ENCODE measurements around the gene ITM2C. TPM values are rescaled to one million over a fixed set of nuclear protein-coding genes. Genes with fewer than 3 reads are reported as not detected.

The ITM2C gene
- total RNA-seq = 101 and 230 TPM in 2 replicates

DNA sequence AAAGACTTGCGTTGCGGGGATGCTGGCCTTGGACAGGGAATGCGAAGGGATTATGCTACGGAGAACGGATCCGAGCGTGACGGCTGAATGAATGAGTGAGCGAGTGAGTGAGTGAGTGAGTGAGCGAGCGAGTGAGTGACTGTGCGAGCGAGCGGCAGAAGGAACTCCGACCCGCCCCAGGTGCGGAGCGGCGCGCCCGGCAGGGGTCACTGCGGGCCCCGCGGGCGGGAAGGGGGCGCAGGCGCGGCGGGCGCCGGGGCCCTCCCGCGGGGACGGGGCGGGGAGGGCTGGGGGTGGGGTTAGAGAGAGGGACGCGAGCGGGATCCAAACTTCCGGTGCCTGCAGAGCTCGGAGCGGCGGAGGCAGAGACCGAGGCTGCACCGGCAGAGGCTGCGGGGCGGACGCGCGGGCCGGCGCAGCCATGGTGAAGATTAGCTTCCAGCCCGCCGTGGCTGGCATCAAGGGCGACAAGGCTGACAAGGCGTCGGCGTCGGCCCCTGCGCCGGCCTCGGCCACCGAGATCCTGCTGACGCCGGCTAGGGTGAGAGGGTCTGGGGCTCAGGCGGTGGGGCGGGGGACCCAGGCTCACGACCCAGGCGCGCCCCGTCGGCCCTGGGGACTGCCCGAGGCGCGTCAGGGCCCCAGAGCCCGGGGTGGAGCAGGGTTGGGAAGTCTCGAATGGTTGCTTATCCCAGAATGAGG, at the start of gene ITM2C:
ITM2C (plus strand) TSS at position 338 of the 702 bp plus-strand sequence; CDS start at position 422, 84 bp downstream.

DNA sequence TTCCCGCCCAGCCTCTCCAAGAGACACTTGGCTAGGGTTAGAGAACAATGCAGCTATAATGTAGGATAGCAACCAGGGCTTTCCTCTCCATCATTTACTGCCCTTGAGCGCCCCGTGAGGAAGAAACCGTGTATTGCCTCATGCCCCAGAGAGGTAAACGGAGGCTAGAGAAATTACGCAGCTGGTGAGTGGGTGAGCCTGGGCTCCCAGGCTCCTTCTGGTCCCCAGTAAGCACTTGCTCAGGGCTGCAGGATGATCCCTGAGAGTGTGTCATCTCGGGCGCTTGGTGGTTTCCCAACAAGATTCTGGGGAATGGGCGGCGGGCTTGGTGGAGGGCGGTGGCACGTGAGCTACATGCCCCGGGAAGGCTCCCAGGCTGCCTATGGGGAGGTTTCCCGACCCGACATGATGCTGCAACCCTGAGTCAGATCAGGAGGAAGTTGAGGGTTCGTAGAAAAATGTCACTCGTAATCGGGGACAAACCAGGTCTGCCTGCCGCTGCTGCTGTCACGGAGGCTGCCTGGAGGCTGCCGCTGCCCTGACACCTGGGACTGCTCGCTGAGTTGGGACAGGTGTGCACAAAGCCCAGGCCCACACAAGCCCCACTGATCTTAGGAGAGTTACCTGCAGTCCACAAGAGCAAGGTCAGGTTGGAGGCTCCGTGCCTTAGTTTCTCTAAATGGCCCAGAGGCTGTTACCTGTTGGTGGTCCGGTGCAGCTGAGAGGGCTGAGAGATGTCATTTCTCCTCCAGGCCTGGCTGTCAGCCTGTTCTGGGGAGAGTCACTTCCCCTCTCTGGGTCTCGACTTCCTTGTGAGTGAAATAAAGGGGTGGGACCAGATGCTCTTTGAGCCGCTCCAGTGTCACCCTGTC, 60.0 kb downstream of the ITM2C start, which contains the start of gene GPR55:
GPR55 (minus strand) TSS at position 773 of the 872 bp plus-strand sequence. CDS start 14,280 bp downstream, outside the sequence.

Other genes starting within 250 kb of the ITM2C start
- 30.1 and 35.9 TPM in 2 replicates for gene CAB39, start 152.1 kb upstream of the ITM2C start, total RNA-seq
- not detected in 2 replicates for gene GPR55, start 60.3 kb downstream of the ITM2C start, total RNA-seq
- not detected in 2 replicates for gene SPATA3, start 131.2 kb downstream of the ITM2C start, total RNA-seq
- under 0.01 and 0.16 TPM in 2 replicates for gene C2orf72, start 172.6 kb downstream of the ITM2C start, total RNA-seq
- gene PSMD1, start 191.9 kb downstream of the ITM2C start, total RNA-seq = 36.1 and 84.2 TPM in 2 replicates